WTC11 (cell line): ENCODE data around the gene STK32B.

ENCODE experiments used
- CREM ChIP-seq: sonication (generic); formaldehyde crosslinking; IDR thresholded peaks from 2 replicates; pipeline ENCODE4 v1.8.1; 2022; ENCODE audit warnings: mild to moderate bottlenecking, missing genetic modification reagents, moderate library complexity
- CTCF ChIP-seq: fragments of 200-600 bp; IDR thresholded peaks from 2 replicates; pipeline ENCODE4 v1.8.0; 2022; ENCODE audit warnings: antibody characterized with exemption
- MAX ChIP-seq: sonication (generic); formaldehyde crosslinking; IDR thresholded peaks from 2 replicates; pipeline ENCODE4 v1.8.0; 2022; ENCODE audit warnings: mild to moderate bottlenecking, missing genetic modification reagents
- TEAD4 ChIP-seq: sonication (generic); formaldehyde crosslinking; IDR thresholded peaks from 2 replicates; pipeline ENCODE4 v1.8.0; 2022; ENCODE audit warnings: mild to moderate bottlenecking, missing genetic modification reagents
- ZNF232 ChIP-seq: sonication (generic); formaldehyde crosslinking; IDR thresholded peaks from 2 replicates; pipeline ENCODE4 v1.8.0; 2022; ENCODE audit warnings: mild to moderate bottlenecking, missing genetic modification reagents
- TF ChIP-seq, protein P1 (sequence below): sonication (generic); formaldehyde crosslinking; IDR thresholded peaks from 2 replicates; pipeline ENCODE4 v1.8.0; 2023; ENCODE audit warnings: missing genetic modification reagents
- TF ChIP-seq, protein P2 (sequence below): sonication (generic); formaldehyde crosslinking; IDR thresholded peaks from 2 replicates; pipeline ENCODE4 v1.8.1; 2023; ENCODE audit warnings: mild to moderate bottlenecking, missing genetic modification reagents, moderate library complexity
- TF ChIP-seq, protein P3 (sequence below): sonication (generic); formaldehyde crosslinking; IDR thresholded peaks from 2 replicates; pipeline ENCODE4 v1.8.0; 2022; ENCODE audit warnings: missing genetic modification reagents

DNA sequence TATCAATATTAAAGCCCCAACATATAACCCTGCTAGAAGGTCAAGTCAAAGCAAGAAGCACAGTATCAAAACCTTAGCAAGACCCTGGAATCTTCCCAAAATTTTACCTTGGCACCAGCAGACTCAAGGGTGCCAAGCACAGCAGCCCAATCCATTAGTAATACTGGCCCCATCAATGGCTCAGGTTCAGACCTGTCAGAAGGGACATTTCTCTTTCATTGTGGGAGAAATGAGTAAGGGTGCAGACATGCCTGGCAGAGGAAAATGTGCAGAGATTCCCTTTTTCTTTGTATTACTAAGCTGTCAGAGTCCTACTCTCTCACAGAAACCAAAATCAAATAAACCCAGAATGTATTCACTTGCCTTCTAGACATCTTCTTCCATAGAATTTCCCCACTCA lies 453.2 kb downstream of the STK32B start:
- TF ChIP-seq, protein P1, sequence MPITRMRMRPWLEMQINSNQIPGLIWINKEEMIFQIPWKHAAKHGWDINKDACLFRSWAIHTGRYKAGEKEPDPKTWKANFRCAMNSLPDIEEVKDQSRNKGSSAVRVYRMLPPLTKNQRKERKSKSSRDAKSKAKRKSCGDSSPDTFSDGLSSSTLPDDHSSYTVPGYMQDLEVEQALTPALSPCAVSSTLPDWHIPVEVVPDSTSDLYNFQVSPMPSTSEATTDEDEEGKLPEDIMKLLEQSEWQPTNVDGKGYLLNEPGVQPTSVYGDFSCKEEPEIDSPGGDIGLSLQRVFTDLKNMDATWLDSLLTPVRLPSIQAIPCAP (CRISPR knock-in tag): no peak
- TF ChIP-seq MAX (no peak), CTCF (no peak), ZNF232 (CRISPR knock-in tag) (no peak), CREM (CRISPR knock-in tag) (no peak), TEAD4 (CRISPR knock-in tag) (no peak)
- TF ChIP-seq, protein P2, sequence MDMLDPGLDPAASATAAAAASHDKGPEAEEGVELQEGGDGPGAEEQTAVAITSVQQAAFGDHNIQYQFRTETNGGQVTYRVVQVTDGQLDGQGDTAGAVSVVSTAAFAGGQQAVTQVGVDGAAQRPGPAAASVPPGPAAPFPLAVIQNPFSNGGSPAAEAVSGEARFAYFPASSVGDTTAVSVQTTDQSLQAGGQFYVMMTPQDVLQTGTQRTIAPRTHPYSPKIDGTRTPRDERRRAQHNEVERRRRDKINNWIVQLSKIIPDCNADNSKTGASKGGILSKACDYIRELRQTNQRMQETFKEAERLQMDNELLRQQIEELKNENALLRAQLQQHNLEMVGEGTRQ (CRISPR knock-in tag): no peak
- TF ChIP-seq, protein P3, sequence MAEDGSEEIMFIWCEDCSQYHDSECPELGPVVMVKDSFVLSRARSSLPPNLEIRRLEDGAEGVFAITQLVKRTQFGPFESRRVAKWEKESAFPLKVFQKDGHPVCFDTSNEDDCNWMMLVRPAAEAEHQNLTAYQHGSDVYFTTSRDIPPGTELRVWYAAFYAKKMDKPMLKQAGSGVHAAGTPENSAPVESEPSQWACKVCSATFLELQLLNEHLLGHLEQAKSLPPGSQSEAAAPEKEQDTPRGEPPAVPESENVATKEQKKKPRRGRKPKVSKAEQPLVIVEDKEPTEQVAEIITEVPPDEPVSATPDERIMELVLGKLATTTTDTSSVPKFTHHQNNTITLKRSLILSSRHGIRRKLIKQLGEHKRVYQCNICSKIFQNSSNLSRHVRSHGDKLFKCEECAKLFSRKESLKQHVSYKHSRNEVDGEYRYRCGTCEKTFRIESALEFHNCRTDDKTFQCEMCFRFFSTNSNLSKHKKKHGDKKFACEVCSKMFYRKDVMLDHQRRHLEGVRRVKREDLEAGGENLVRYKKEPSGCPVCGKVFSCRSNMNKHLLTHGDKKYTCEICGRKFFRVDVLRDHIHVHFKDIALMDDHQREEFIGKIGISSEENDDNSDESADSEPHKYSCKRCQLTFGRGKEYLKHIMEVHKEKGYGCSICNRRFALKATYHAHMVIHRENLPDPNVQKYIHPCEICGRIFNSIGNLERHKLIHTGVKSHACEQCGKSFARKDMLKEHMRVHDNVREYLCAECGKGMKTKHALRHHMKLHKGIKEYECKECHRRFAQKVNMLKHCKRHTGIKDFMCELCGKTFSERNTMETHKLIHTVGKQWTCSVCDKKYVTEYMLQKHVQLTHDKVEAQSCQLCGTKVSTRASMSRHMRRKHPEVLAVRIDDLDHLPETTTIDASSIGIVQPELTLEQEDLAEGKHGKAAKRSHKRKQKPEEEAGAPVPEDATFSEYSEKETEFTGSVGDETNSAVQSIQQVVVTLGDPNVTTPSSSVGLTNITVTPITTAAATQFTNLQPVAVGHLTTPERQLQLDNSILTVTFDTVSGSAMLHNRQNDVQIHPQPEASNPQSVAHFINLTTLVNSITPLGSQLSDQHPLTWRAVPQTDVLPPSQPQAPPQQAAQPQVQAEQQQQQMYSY (CRISPR knock-in tag): no peak
